GM23338 (cell line): ENCODE measurements around the gene CMSS1. TPM values are rescaled to one million over a fixed set of nuclear protein-coding genes. Genes with fewer than 3 reads are reported as not detected.

Experiments
- ATAC-seq: fragments of 200-7000 bp; cut with Tn5 transposase; 3 replicates; pipeline ENCODE4 v1.9.1; 2020
- DNase-seq: peaks from one replicate; pipeline ENCODE4 v3.0.0-alpha.2; 2015; ENCODE audit warnings: low spot score
- H2AFZ ChIP-seq: fragments of 200-600 bp; sonication (generic); 2 replicates; pipeline ENCODE4 v1.8.0; 2016; ENCODE audit warnings: antibody characterized with exemption, mild to moderate bottlenecking, moderate library complexity
- H3F3A ChIP-seq: fragments of 200-600 bp; sonication (generic); replicated peaks from 2 replicates; pipeline ENCODE4 v1.8.0; 2017; ENCODE audit warnings: antibody characterized with exemption, mixed run types, low read depth
- H3K27ac ChIP-seq: fragments of 200-600 bp; sonication (generic); 2 replicates; pipeline ENCODE4 v1.6.1; 2016; ENCODE audit warnings: low read depth
- H3K27me3 ChIP-seq: fragments of 200-600 bp; sonication (generic); 2 replicates; pipeline ENCODE4 v1.8.0; 2016; ENCODE audit warnings: mild to moderate bottlenecking, mixed run types, moderate library complexity; ENCODE audit not compliant: insufficient read depth
- H3K36me3 ChIP-seq: fragments of 200-600 bp; sonication (generic); 2 replicates; pipeline ENCODE4 v1.8.0; 2016; ENCODE audit warnings: mild to moderate bottlenecking; ENCODE audit not compliant: insufficient read depth
- H3K4me1 ChIP-seq: fragments of 200-600 bp; sonication (generic); 2 replicates; pipeline ENCODE4 v1.8.0; 2016; ENCODE audit warnings: mild to moderate bottlenecking, moderate library complexity; ENCODE audit not compliant: insufficient read depth
- H3K4me2 ChIP-seq: fragments of 200-600 bp; sonication (generic); 2 replicates; pipeline ENCODE4 v1.7.1; 2017; ENCODE audit warnings: mixed run types
- H3K4me3 ChIP-seq: fragments of 200-600 bp; sonication (generic); 2 replicates; pipeline ENCODE4 v1.6.1; 2016; ENCODE audit warnings: mixed run types
- H3K79me2 ChIP-seq: fragments of 200-600 bp; sonication (generic); replicated peaks from 2 replicates; pipeline ENCODE4 v1.8.0; 2017; ENCODE audit warnings: mild to moderate bottlenecking; ENCODE audit not compliant: insufficient read depth
- H3K9me2 ChIP-seq: fragments of 200-600 bp; sonication (generic); 2 replicates; pipeline ENCODE4 v1.8.0; 2017; ENCODE audit not compliant: insufficient read depth
- H4K20me1 ChIP-seq: fragments of 200-600 bp; sonication (generic); replicated peaks from 2 replicates; pipeline ENCODE4 v1.8.0; 2017; ENCODE audit warnings: mild to moderate bottlenecking; ENCODE audit not compliant: insufficient read depth
- H3K27ac Mint-ChIP-seq: 2 replicates; pipeline ENCODE4 v1.8.0; 2020; ENCODE audit warnings: inconsistent platforms, mild to moderate bottlenecking, moderate library complexity, mixed read lengths
- H3K27me3 Mint-ChIP-seq: 3 replicates; pipeline ENCODE4 v1.8.0; 2022; ENCODE audit warnings: low read depth, mild to moderate bottlenecking, moderate library complexity, mixed read lengths, inconsistent platforms; ENCODE audit not compliant: insufficient read depth, poor library complexity
- H3K36me3 Mint-ChIP-seq: 3 replicates; pipeline ENCODE4 v1.8.0; 2021; ENCODE audit warnings: low read depth, mild to moderate bottlenecking, inconsistent platforms, moderate library complexity, mixed read lengths
- H3K4me1 Mint-ChIP-seq: 3 replicates; pipeline ENCODE4 v1.8.0; 2020; ENCODE audit warnings: mild to moderate bottlenecking, inconsistent platforms, mixed read lengths
- H3K4me3 Mint-ChIP-seq: 3 replicates; pipeline ENCODE4 v1.8.0; 2021; ENCODE audit warnings: moderate library complexity, mild to moderate bottlenecking, inconsistent platforms, mixed read lengths
- H3K9me3 Mint-ChIP-seq: 3 replicates; pipeline ENCODE4 v1.8.0; 2020; ENCODE audit warnings: moderate library complexity, mild to moderate bottlenecking, inconsistent platforms, mixed read lengths
- CTCF ChIP-seq, 2 experiments: fragments of 200-600 bp in 1 of 2; sonication (generic) in 1 of 2; conservative IDR thresholded peaks; 2 replicates each; pipeline versions ENCODE4 v1.5.1 to v1.6.1; 2016 to 2017; ENCODE audit warnings: antibody characterized with exemption in 2 of 2, low read depth in 2 of 2, mild to moderate bottlenecking in 2 of 2, moderate library complexity in 1 of 2
- ETS1 ChIP-seq: IDR thresholded peaks from 2 replicates; pipeline ENCODE4 v1.6.1; 2016; ENCODE audit warnings: antibody characterized with exemption
- EZH2 ChIP-seq: fragments of 200-600 bp; sonication (generic); IDR thresholded peaks from one replicate; pipeline ENCODE4 v1.8.0; 2017; ENCODE audit warnings: antibody characterized with exemption, mild to moderate bottlenecking, low read depth; ENCODE audit not compliant: unreplicated experiment
- EZH2phosphoT487 ChIP-seq: fragments of 200-600 bp; sonication (generic); IDR thresholded peaks from one replicate; pipeline ENCODE4 v1.8.1; 2018; ENCODE audit warnings: antibody characterized with exemption; ENCODE audit not compliant: unreplicated experiment
- POLR2AphosphoS5 ChIP-seq: IDR thresholded peaks from 2 replicates; pipeline ENCODE4 v1.6.1; 2016; ENCODE audit warnings: antibody characterized with exemption, low read depth
- REST ChIP-seq: IDR thresholded peaks from one replicate; pipeline ENCODE4 v1.6.1; 2018; ENCODE audit warnings: antibody characterized with exemption; ENCODE audit not compliant: unreplicated experiment
- ZNF114 ChIP-seq: fragments of 250-450 bp; sonication (Bioruptor Pico); IDR thresholded peaks from 2 replicates; pipeline ENCODE4 v1.5.0; 2020; ENCODE audit warnings: mild to moderate bottlenecking, moderate library complexity
- ZNF331 ChIP-seq: fragments of 250-450 bp; sonication (Bioruptor Pico); IDR thresholded peaks from 2 replicates; pipeline ENCODE4 v1.5.0; 2020; ENCODE audit warnings: low read depth, mild to moderate bottlenecking, moderate library complexity
- ZNF462 ChIP-seq: fragments of 250-450 bp; sonication (Bioruptor Pico); IDR thresholded peaks from 2 replicates; pipeline ENCODE4 v1.5.0; 2020; ENCODE audit warnings: mild to moderate bottlenecking, moderate library complexity
- polyA plus RNA-seq: library from polyadenylated mRNA; unstranded; fragments of >200 nt; fragmentation: Nextera tagmentation; extraction: Ambion mirVana; gene quantifications from 2 replicates; pipeline ENCODE4 v1.2.1, GENCODE V29; 2016
- total RNA-seq: library from RNA; depleted of rRNA; stranded (reverse); fragments of >200 nt; shearing (Covaris generic); gene quantifications from 2 replicates; pipeline ENCODE4 v1.2.3, GENCODE V29; 2014

CMSS1 gene
- total and polyA plus RNA-seq, 2 experiments from 2014 or later: 39.4 to 187 TPM

- no peaks in the 10 kb centered on the region for H3K9me3 Mint-ChIP-seq
- DNase-seq: no peak
- H3K36me3 ChIP-seq: no peaks in the 10 kb centered on the region
- peaks cover 16% of the 10 kb centered on the region for H3K79me2 ChIP-seq
- H4K20me1 ChIP-seq: no peaks in the 10 kb centered on the region
- H3K27me3 ChIP-seq: no peaks in the 10 kb centered on the region
- H3K4me1 Mint-ChIP-seq: peaks cover 36% of the 10 kb centered on the region
- H2AFZ ChIP-seq: no peak overlapping the region
- H3K4me3 Mint-ChIP-seq: no peak overlapping the region
- peaks cover 43% of the 10 kb centered on the region for H3K4me1 ChIP-seq
- H3K4me2 ChIP-seq: 0 out of 2 replicates have a peak overlapping the region, but pooled peaks have one; percentile 25
- no peak overlapping the region for H3K27ac ChIP-seq
- H3K36me3 Mint-ChIP-seq: no peaks in the 10 kb centered on the region
- peaks cover 2% of the 10 kb centered on the region for H3K27me3 Mint-ChIP-seq
- ATAC-seq: no peak
- no peaks in the 10 kb centered on the region for H3K9me2 ChIP-seq
- H3K4me3 ChIP-seq: no peak overlapping the region
- no peak overlapping the region for H3K27ac Mint-ChIP-seq
- H3F3A ChIP-seq: no peaks in the 10 kb centered on the region
- TF ChIP-seq REST (no peak), EZH2phosphoT487 (no peak), EZH2 (no peak), ETS1 (no peak), POLR2AphosphoS5 (no peak), ZNF462 (CRISPR knock-in tag) (no peak), ZNF331 (no peak), ZNF114 (CRISPR knock-in tag) (no peak), CTCF (conservative IDR thresholded peaks at IDR 0.05; ENCODE audit: low read depth in 2 of 2) (no peak)
Measured at GRCh38 chr3:99895131-99895696, 77.6 kb downstream of the CMSS1 start.
